Left lung (tissue), 10 donors: ENCODE results near the gene SPATA20. TPM values are rescaled to one million over a fixed set of nuclear protein-coding genes. Genes with fewer than 3 reads are reported as not detected.

Source experiments
- ATAC-seq: fragments of 200-7000 bp; cut with Tn5 transposase; one replicate; pipeline ENCODE4 v1.9.1; 2020; ENCODE audit warnings: moderate library complexity
- DNase-seq, 4 donors: peaks; one replicate each; pipeline ENCODE4 v3.0.0-alpha.2; 2013 to 2020
- H3K27ac ChIP-seq, 2 donors: fragments of 200-600 bp; sonication (generic) in 1 of 2; one replicate each; pipeline versions ENCODE4 v1.5.0 to v1.8.0; 2020 to 2021
- H3K27me3 ChIP-seq, 2 donors: fragments of 200-600 bp; sonication (generic) in 1 of 2; one replicate each; pipeline versions ENCODE4 v1.5.0 to v1.8.0; 2020 to 2021
- H3K36me3 ChIP-seq, 2 donors: fragments of 200-600 bp; sonication (generic) in 1 of 2; one replicate each; pipeline versions ENCODE4 v1.5.0 to v1.8.0; 2020 to 2021
- H3K4me1 ChIP-seq, 2 donors: fragments of 200-600 bp; one replicate each; pipeline ENCODE4 v1.8.0; 2021
- H3K4me3 ChIP-seq, 2 donors: fragments of 200-600 bp; sonication (generic) in 1 of 2; one replicate each; pipeline versions ENCODE4 v1.5.0 to v1.8.0; 2020 to 2021; ENCODE audit warnings: mild to moderate bottlenecking in 1 of 2
- H3K9me3 ChIP-seq, 2 donors: fragments of 200-600 bp; sonication (generic) in 1 of 2; one replicate each; pipeline versions ENCODE4 v1.5.0 to v1.8.0; 2020 to 2021
- intact Hi-C, 2 donors: fragments of 100-400 bp; cut with DNase I; formaldehyde crosslinking; loops; one replicate each; pipeline versions ENCODE4 v1.11.2 to v1.14.2; 2022
- polyA plus RNA-seq, 6 donors: library from polyadenylated mRNA; unstranded; fragments of 120-200 nt; gene quantifications; one replicate each; pipeline ENCODE4 v1.2.1, GENCODE V29; 2013; ENCODE audit not compliant: insufficient read length in 6 of 6
- total RNA-seq, 2 donors: library from RNA; stranded (reverse); fragmentation: NEBNext Ultra II Directional; extraction: Animal tissue kit (Norgen Biotek cat#: 25700); gene quantifications; one replicate each; pipeline ENCODE4 v1.2.1, GENCODE V29; 2021
- TF ChIP-seq, protein P1 (sequence below), 2 donors: fragments of 200-600 bp; sonication (generic) in 1 of 2; IDR thresholded peaks; one replicate each; pipeline versions ENCODE4 v1.5.0 to v1.8.0; 2021; ENCODE audit warnings: antibody characterized with exemption in 2 of 2
- donor health status: DM: no; HTN: yes; CAD: no.
- donor health status: DM: no; HTN: no; CAD: no.

The SPATA20 gene
- total and polyA plus RNA-seq, 8 donors: 37.6 to 60.5 (median 47.7) TPM

DNA sequence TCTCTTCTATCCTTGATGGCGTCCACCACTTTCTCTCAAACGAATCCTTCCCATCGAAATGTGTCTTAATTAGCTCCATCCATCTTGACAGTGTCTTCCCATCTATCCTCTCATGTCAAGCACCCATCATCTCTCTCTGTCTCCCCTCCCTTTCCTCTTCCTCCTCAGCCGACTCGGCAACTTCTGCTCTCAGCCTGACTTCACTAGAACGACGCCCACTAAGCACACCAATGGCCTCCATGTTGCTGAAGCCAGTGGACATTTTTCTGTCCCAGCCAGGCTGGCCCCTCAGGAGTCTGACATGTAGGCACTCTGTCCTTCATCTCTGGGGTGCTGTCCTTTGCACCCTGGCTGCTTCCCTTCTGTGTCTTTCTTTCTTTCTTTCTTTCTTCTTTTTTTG is 2.5 kb upstream of the SPATA20 start:
- no peaks in the 10 kb centered on the region for H3K9me3 ChIP-seq
- no peak overlapping the region for H3K27ac ChIP-seq
- TF ChIP-seq, protein P1, sequence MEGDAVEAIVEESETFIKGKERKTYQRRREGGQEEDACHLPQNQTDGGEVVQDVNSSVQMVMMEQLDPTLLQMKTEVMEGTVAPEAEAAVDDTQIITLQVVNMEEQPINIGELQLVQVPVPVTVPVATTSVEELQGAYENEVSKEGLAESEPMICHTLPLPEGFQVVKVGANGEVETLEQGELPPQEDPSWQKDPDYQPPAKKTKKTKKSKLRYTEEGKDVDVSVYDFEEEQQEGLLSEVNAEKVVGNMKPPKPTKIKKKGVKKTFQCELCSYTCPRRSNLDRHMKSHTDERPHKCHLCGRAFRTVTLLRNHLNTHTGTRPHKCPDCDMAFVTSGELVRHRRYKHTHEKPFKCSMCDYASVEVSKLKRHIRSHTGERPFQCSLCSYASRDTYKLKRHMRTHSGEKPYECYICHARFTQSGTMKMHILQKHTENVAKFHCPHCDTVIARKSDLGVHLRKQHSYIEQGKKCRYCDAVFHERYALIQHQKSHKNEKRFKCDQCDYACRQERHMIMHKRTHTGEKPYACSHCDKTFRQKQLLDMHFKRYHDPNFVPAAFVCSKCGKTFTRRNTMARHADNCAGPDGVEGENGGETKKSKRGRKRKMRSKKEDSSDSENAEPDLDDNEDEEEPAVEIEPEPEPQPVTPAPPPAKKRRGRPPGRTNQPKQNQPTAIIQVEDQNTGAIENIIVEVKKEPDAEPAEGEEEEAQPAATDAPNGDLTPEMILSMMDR (IDR thresholded peaks at IDR 0.05): no peak
- no peaks in the 10 kb centered on the region for H3K36me3 ChIP-seq
- no peak for ATAC-seq
- peaks cover 20 to 40% of the 10 kb centered on the region in 2 donors for H3K4me1 ChIP-seq
- no peaks in the 10 kb centered on the region for H3K27me3 ChIP-seq
- no peak overlapping the region for H3K4me3 ChIP-seq
- intact Hi-C loops: loop anchor here in 1 of 2 donors (10.0 kb wide), 1 partner anchor 410 kb away; no protein-coding TSS in a partner anchor
- DNase-seq: no peak

DNA sequence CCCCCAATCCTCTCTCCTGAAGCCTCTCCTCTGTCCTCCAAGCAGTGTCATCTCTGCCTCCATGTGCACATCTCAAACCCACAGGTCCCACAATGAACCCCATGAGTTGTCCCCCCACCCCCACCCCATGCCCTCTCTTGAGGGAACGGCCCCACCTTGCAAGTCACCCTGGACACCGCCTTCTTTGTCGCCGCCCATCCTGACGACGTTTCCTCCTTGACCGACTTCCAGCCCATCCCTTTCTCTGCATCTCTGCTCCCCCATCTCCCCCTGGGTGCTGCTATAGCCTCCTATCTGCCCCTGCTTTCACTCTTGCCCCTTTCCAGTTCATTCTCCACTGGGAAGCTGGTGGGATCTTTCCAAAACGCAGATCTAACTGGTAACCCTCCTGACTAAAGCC is 1.7 kb upstream of the SPATA20 start:
- ATAC-seq (no peak), DNase-seq (no peak)
- intact Hi-C loops: loop anchor here in 1 of 2 donors (10.0 kb wide), 1 partner anchor 409 kb away; no protein-coding TSS in a partner anchor
- no peak overlapping the region for H3K27ac ChIP-seq
- H3K27me3 ChIP-seq: no peaks in the 10 kb centered on the region
- H3K4me1 ChIP-seq: peaks cover 20 to 40% of the 10 kb centered on the region in 2 donors
- no peaks in the 10 kb centered on the region for H3K9me3 ChIP-seq
- H3K36me3 ChIP-seq: no peaks in the 10 kb centered on the region
- H3K4me3 ChIP-seq: no peak overlapping the region
- TF ChIP-seq, protein P1 (IDR thresholded peaks at IDR 0.05): no peak

DNA sequence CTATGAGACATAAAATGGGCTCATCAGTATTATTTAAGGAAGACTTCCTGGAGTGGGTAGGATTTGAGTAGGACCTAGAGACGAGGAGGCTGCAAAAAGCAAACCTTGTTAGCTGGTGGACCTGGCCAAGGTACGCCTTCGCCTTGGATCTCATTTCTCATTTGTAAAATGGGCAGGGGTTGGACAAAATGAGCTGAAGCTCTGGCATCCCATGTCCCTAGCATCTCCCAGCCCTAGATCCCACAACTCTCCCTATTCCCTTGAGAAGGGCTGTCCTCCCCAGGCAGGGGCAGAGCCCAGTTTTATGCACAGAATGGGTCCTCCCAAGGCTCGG is 306 bp upstream of the SPATA20 start:
- Histone ChIP-seq H3K4me1 (peaks cover 14 to 31% of the 10 kb centered on the region in 2 donors), H3K4me3 (peak overlapping the region in 1 of 2 donors; percentile 54), H3K27ac (peak overlapping the region in 1 of 2 donors; percentile 70), H3K36me3 (no peaks in the 10 kb centered on the region), H3K9me3 (no peaks in the 10 kb centered on the region), H3K27me3 (no peaks in the 10 kb centered on the region)
- ATAC-seq (no peak), DNase-seq (no peak)
- intact Hi-C loops: loop anchor here in 1 of 2 donors (10.0 kb wide), 1 partner anchor 408 kb away; no protein-coding TSS in a partner anchor
- TF ChIP-seq, protein P1 (IDR thresholded peaks at IDR 0.05): no peak

DNA sequence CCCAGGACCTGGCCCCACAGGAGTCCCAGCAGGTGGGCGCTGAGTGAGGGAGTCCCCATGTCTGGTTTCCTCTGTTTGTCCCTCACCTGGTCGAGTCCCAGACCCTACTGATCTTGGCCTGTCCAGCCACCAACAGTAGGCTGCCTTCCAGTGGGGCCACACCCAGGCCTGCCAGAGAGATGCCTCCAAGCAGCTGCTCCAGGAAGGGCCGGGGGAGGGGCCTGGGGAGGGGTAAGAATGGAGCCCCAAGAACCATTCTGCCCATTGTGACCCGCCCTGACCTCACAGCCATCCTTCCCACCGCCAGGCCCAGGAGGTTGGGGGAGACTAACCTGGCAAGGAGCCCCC is 736 bp downstream of the SPATA20 start:
- peak overlapping the region; percentile 53 to 54 for H3K4me3 ChIP-seq
- H3K27ac ChIP-seq: peak overlapping the region in 1 of 2 donors; percentile 70
- peaks cover 9 to 25% of the 10 kb centered on the region in 2 donors for H3K4me1 ChIP-seq
- H3K27me3 ChIP-seq: no peaks in the 10 kb centered on the region
- intact Hi-C loops: loop anchor here in 1 of 2 donors (10.0 kb wide), 1 partner anchor 407 kb away; no protein-coding TSS in a partner anchor
- ATAC-seq (no peak), DNase-seq (peak in 2 of 4 donors; percentile 40 to 62)
- H3K36me3 ChIP-seq: no peaks in the 10 kb centered on the region
- TF ChIP-seq, protein P1 (IDR thresholded peaks at IDR 0.05): no peak
- H3K9me3 ChIP-seq: no peaks in the 10 kb centered on the region

DNA sequence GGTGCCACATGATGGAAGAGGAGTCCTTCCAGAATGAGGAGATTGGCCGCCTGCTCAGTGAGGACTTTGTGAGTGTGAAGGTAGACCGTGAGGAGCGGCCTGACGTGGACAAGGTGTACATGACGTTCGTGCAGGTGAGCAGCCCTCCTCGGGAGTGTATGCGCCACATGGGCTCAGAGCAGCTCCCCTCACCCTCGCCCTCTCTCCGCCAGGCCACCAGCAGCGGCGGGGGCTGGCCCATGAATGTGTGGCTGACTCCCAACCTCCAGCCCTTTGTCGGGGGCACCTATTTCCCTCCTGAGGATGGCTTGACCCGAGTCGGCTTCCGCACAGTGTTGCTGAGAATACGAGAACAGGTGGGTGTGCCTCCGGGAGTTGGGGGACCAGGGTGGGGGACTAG is 1.9 kb downstream of the SPATA20 start:
- intact Hi-C loops: loop anchor here in 1 of 2 donors (10.0 kb wide), 1 partner anchor 406 kb away; no protein-coding TSS in a partner anchor
- no peak for DNase-seq
- Histone ChIP-seq H3K36me3 (no peaks in the 10 kb centered on the region), H3K27ac (no peak overlapping the region), H3K4me3 (no peak overlapping the region), H3K27me3 (no peaks in the 10 kb centered on the region), H3K4me1 (peaks cover 7 to 18% of the 10 kb centered on the region in 2 donors), H3K9me3 (no peaks in the 10 kb centered on the region)
- no peak for ATAC-seq
- TF ChIP-seq, protein P1 (IDR thresholded peaks at IDR 0.05): no peak
